ENCODE measurements around the gene PNMA8A.

- TF ChIP-seq CTCF (conservative IDR thresholded peaks at IDR 0.05 in 1 of 2, IDR thresholded peaks at IDR 0.05 in 1 of 2; ENCODE audit: extremely low read depth in 1 of 2, insufficient read depth in 1 of 2, low read depth in 1 of 2, low read length in 2 of 2) (no peak), EZH2 (IDR thresholded peaks at IDR 0.05; ENCODE audit: borderline replicate concordance, low read length) (no peak)
Observed at GRCh38 chr19:46496304-46496703, 24.9 kb upstream of the PNMA8A start.

All from mammary epithelial cell (primary cell).